Stimulated activated CD8-positive, alpha-beta memory T cell treated with anti-CD3 and anti-CD28 coated beads, Interleukin-4, amount 100 ng/mL, for 1 hour (primary cell): ENCODE results near the gene TYK2.

Source experiments
- DNase-seq, 2 donors: peaks; one replicate each; pipeline ENCODE4 v3.0.0-alpha.2; 2020; ENCODE audit warnings: low read depth in 2 of 2, low spot score in 1 of 2

TYK2 gene

GRCh38 chr19:10335352-10335985 lies 44.9 kb downstream of the TYK2 start:
- DNase-seq = no peak

GRCh38 chr19:10334588-10335351 lies 45.6 kb downstream of the TYK2 start:
- no peak for DNase-seq

GRCh38 chr19:10333758-10334587 lies 46.4 kb downstream of the TYK2 start:
- no peak for DNase-seq

- peak; percentile 93 to 96 for DNase-seq
Measured at GRCh38 chr19:10332965-10333757, 47.2 kb downstream of the TYK2 start, which contains the start of gene RAVER1. RAVER1 (minus strand) TSS chr19:10333529; CDS start chr19:10333507, 22 bp downstream.

GRCh38 chr19:10332158-10332964 lies 48.0 kb downstream of the TYK2 start:
- DNase-seq = no peak

- DNase-seq = no peak
Measured at GRCh38 chr19:10329555-10329954, 50.8 kb downstream of the TYK2 start.

- DNase-seq = no peak
Measured at GRCh38 chr19:10328558-10329429, 51.6 kb downstream of the TYK2 start.

- no peak for DNase-seq
Measured at GRCh38 chr19:10327793-10328192, 52.6 kb downstream of the TYK2 start.

GRCh38 chr19:10325732-10326131 lies 54.6 kb downstream of the TYK2 start:
- DNase-seq = no peak

- DNase-seq = no peak
Measured at GRCh38 chr19:10321874-10322835, 58.2 kb downstream of the TYK2 start.

GRCh38 chr19:10321417-10321797 lies 59.0 kb downstream of the TYK2 start:
- no peak for DNase-seq

GRCh38 chr19:10320602-10321416 lies 59.6 kb downstream of the TYK2 start:
- DNase-seq = no peak

- DNase-seq = no peak
Measured at GRCh38 chr19:10318807-10319682, 61.3 kb downstream of the TYK2 start.

- no peak for DNase-seq
Measured at GRCh38 chr19:10317857-10318462, 62.4 kb downstream of the TYK2 start.

GRCh38 chr19:10317045-10317856 lies 63.1 kb downstream of the TYK2 start:
- DNase-seq = no peak
